Medulla oblongata (tissue), 1 donor: ENCODE results near the gene IBTK.
"Not testable (repeated sequence)": the region's sequence is repeated elsewhere in the genome, so short reads cannot be mapped to it uniquely, and the experiment has no call there.

ENCODE experiments used
- DNase-seq: peaks from one replicate; pipeline ENCODE4 v3.0.0-alpha.2; 2015; ENCODE audit errors: extremely low spot score

Gene IBTK

GRCh38 chr6:82246802-82247504, 591 bp downstream of the IBTK start:
- DNase-seq: peak; percentile 70

DNA sequence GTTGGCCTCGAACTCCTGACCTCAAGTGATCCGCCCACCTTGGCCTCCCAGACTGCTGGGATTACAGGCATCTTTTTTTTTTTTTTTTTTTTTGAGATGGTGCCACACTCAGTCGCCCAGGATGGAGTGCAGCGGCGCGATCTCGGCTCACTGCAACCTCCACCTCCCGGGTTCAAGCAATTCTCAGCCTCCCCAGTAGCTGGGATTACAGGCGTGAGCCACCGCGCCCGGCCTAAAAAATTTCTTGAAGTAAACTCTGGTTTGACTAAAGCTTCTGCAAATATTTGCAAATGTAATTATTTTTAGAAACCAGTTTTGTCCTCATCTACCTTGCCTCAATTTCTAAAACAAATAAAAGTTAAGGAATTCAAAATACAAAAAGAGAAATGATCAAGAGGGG, 1.2 kb downstream of the IBTK start:
- DNase-seq: no peak

- DNase-seq: no peak
Observed at GRCh38 chr6:82245376-82245775, 2.2 kb downstream of the IBTK start.

DNA sequence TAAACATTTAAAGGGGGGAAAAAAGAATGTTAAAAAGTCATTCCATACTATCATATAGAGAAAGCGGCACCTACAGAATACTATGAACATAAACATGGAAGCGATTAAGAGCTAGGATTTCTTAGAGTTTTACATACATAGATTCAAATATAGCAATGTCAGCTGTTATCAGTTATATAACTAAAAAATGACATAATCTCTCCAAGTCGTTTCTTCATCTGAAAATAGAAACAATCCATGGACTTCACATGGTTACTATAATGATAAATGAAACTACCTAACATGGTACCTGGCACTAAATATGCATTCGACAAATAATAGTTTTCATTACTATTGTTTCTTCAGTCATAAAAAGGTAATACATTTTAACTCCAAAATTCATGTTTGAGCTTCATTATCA, 3.7 kb downstream of the IBTK start:
- DNase-seq: no peak

DNA sequence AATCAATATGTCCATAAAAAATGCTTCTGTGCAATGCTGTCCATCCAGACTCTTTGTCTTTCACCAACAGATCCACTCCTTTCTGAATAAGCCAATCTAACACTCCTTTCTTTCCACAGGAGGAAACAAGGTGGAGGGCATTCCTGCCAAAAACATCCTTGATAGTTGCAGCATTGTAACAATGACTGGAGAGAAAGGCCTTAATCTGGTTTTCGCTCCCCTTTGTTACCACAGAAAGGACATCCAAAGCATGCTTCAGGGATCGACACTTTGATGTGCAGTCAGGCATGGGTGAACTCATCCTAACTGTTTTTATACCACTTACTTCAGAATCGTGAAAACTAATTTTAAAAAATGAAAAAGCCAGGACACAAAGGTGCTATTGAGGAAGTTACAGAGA, 7.4 kb downstream of the IBTK start:
- DNase-seq: no peak

DNA sequence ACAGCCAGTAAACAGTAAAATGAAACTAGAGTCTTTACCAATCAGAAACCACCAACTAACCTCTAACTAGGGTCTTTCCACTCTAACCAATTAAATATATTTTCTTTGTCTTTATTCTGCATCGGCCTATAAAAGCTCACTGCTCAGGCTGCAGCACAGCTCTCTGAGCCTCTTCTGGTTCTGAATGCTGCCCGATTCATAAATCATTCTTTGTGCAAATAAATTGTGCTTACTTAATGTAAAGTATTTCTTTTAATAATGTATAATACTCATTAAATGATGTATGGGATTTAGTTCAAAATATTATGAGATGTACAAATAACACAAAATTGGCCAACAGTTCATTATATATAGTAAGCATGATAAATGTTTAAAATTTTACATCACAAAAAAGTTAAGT, 7.9 kb downstream of the IBTK start:
- DNase-seq: no peak

DNA sequence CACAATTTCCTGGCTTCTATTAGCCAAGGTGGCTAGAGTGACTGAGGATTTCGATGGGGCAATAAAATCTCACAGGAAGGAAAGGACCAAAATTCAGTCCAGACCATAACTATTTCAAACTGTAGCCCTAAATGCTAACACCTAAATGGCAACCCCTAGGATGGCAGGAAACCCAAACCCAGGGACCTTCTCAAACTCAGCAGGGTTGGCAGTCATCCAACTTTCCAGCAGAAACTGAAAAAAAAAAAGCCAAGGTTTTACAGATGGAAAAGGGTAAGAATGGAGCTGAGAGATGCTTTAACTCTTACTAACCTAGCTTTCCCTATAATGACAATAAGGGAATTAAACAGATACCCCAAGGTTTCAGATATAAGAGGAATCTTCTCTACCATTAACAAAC, 10.5 kb downstream of the IBTK start:
- DNase-seq: no peak

- DNase-seq: no peak
Observed at GRCh38 chr6:82227770-82228169, 19.8 kb downstream of the IBTK start.

DNA sequence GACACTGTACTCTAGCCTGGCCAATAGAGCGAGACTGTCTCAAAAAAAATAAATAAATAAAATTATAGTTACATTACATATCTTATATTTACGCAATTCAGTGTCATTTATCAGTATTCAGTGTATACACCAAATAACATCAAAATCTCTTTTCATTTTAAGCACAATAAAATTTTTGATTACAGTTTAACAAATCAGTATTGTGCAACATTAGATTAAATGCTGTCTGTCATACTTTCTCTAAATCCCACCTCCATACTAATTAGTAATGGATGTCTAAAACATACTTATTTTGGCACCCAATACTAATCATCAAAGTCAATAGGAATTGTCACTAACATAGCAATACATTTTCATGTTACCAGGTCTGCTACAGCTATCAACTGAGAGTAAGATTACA, 27.4 kb downstream of the IBTK start:
- no peak for DNase-seq

DNA sequence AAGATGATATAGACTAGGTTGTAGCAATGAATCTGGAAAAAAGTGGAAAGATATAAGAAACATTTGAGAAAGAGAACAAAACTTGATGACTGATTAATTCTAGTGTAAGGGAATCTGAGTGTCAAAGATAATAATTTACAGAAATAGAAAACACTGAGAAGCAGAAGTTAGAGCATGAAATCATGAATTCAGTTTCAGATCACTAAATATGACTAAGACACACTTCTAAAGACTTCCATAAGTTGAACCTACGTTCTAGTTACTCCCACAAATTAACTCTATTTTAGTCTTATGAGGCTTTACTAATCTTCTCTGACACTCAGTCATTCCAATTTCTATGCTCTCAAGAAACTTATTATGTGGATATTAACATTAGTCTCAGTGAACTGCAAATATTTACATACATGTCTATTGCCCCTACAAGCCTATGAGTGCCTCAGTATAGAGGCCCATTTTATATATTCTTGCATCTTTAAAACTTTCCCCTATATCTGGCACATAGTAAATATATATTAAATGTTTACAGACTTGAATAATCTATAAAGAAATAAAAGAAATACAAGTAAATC, 30.4 kb downstream of the IBTK start:
- no peak for DNase-seq

DNA sequence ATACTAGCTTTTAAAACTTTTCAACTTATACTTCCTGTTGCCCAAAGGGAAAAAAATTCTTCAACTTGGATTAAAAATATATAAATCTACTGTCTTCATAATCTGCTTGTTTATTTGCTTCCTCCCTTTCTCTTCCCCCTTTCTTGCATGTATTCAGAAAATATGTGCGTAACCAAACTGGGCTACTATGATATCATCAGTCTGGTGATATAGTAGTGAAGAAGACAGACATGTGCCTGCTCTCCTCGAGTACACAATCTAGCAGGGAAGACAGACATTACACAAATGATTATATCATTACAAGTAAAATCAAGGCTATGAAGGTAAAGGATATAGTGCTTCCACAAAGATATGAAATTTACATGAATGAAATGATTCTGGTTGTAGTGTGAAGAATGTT, 31.0 kb downstream of the IBTK start:
- DNase-seq: no peak

DNA sequence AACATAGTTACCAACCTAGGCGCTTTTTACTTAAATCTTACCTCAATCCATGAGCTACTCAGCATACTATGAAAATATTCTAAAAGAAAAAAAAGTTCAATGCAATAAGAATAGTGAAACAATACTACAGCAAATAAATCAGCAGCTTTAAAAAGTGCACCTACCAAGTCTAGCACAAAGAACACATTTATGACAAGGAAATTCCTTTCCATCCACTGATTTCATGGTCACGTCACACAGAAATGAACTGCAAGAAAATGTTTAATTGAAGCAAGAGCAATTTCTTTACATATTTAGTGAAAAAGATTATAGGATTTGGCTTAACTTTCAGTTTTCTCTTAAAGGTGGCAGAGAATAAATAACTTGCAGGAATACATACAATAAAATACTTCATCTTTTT, 36.2 kb downstream of the IBTK start:
- DNase-seq: no peak

- DNase-seq: no peak
Observed at GRCh38 chr6:82208913-82209312, 38.6 kb downstream of the IBTK start.

GRCh38 chr6:82205930-82206392, 41.6 kb downstream of the IBTK start:
- DNase-seq: peak; percentile 37

- no peak for DNase-seq
Observed at GRCh38 chr6:82204020-82204419, 43.5 kb downstream of the IBTK start.

GRCh38 chr6:82197784-82198183, 49.8 kb downstream of the IBTK start:
- no peak for DNase-seq

DNA sequence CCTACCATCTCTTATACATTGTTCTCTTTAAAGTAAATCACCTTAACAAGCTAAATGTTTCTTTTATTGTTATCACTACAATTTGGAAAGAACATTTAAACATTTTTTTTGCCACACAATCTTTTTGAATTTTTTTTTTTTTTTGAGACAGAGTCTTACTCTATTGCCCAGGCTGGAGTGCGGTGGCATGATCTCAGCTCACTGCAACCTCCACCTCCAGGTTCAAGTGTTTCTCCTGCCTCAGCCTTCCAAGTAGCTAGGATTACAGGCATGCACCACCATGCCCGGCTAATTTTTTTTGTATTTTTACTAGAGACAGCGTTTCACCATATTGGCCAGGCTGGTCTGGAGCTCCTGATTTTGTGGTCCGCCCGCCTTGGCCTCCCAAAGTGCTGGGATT, 50.3 kb downstream of the IBTK start:
- DNase-seq: not testable (repeated sequence)

- no peak for DNase-seq
Observed at GRCh38 chr6:82196161-82196560, 51.4 kb downstream of the IBTK start.

DNA sequence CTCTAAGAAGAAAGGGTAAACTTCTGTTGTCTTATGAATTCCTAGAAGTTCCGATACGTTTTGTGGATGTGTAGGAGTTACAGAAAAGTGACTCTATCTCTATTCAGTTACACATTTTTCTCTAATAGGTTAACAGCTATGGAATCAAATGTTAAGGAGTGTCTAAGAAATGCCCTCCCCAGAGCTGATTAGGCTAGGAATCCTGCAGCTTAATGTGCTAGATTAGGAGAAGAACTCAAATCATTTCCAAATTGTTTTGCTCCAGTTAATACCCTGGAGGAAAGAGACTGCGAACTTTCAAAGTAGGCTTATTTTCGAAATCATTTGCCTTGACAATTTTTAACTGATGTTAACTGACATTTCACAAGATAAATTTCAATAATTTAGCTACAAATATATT, 51.9 kb downstream of the IBTK start:
- DNase-seq: no peak

DNA sequence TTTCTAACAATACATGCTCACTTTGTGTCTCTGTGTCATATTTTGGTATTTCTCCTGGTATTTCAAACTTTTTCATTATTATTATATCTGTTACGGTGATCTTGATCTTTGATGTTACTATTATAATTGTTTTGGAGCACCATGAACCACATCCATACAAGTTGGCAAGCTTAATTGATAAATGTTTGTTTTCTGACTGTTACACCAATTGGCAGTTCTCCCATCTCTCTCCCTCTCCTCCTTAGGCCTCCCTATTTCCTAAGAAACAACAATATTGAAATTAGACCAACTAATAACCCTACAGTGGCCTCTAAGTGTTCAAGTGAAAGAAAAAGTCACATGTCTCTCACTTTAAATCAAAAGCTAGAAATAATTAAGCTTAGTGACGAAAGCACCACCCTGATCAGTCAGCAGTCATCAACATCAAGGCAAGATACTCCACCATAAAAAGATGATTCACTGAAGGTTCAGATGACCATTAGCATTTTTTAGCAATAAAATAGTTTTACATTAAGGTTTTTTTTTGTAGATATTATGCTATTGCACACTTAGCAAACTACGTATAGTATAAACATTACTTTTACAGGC, 61.5 kb downstream of the IBTK start:
- no peak for DNase-seq

- DNase-seq: no peak
Observed at GRCh38 chr6:82183642-82184282, 63.8 kb downstream of the IBTK start.

GRCh38 chr6:82182756-82183155, 64.8 kb downstream of the IBTK start:
- DNase-seq: no peak

- DNase-seq: no peak
Observed at GRCh38 chr6:82179415-82179814, 68.1 kb downstream of the IBTK start.
